Osteoblast (primary cell): ENCODE results near the gene NQO1. TPM values are rescaled to one million over a fixed set of nuclear protein-coding genes. Genes with fewer than 3 reads are reported as not detected.

Experiments used
- DNase-seq: peaks from one replicate; pipeline ENCODE4 v3.0.0; 2011; ENCODE audit warnings: low spot score, mixed read lengths; ENCODE audit not compliant: insufficient read length; ENCODE audit errors: missing footprints
- H2AFZ ChIP-seq: 2 replicates; pipeline ENCODE4 v1.6.0; 2011; ENCODE audit warnings: mild to moderate bottlenecking, low read length
- H3K27ac ChIP-seq: 2 replicates; pipeline ENCODE4 v1.5.1; 2011; ENCODE audit warnings: mild to moderate bottlenecking, low read depth, low read length, moderate library complexity
- H3K27me3 ChIP-seq: 2 replicates; pipeline ENCODE4 v1.6.0; 2012; ENCODE audit warnings: mild to moderate bottlenecking, control low read depth, inconsistent platforms, low read length, moderate library complexity; ENCODE audit not compliant: insufficient read depth
- H3K36me3 ChIP-seq: 2 replicates; pipeline ENCODE4 v1.5.1; 2011; ENCODE audit warnings: mild to moderate bottlenecking, low read length, control low read depth, moderate library complexity; ENCODE audit not compliant: insufficient read depth
- H3K4me1 ChIP-seq: 2 replicates; pipeline ENCODE4 v1.5.1; 2011; ENCODE audit warnings: mild to moderate bottlenecking, low read length, control low read depth, moderate library complexity; ENCODE audit not compliant: insufficient read depth
- H3K4me2 ChIP-seq: 2 replicates; pipeline ENCODE4 v1.6.0; 2011; ENCODE audit warnings: mild to moderate bottlenecking, low read length; ENCODE audit not compliant: insufficient read depth
- H3K4me3 ChIP-seq: fragments of 200-600 bp; sonication (generic); 3 replicates; pipeline ENCODE4 v1.5.1; 2012; ENCODE audit warnings: mild to moderate bottlenecking, low read length, inconsistent platforms; ENCODE audit not compliant: insufficient read depth
- H3K79me2 ChIP-seq: 2 replicates; pipeline ENCODE4 v1.6.0; 2012; ENCODE audit warnings: mild to moderate bottlenecking, low read length, control low read depth, inconsistent platforms; ENCODE audit not compliant: insufficient read depth
- H3K9me3 ChIP-seq: 2 replicates; pipeline ENCODE4 v1.5.1; 2011; ENCODE audit warnings: low read depth, low read length, control low read depth
- H4K20me1 ChIP-seq: 2 replicates; pipeline ENCODE4 v1.6.0; 2012; ENCODE audit warnings: mild to moderate bottlenecking, low read length, control low read depth; ENCODE audit not compliant: insufficient read depth
- CTCF ChIP-seq: IDR thresholded peaks from 2 replicates; pipeline ENCODE4 v1.5.1; 2011; ENCODE audit warnings: mild to moderate bottlenecking, low read depth, low read length, moderate library complexity; ENCODE audit errors: extremely low read depth
- total RNA-seq: library from RNA; depleted of rRNA; stranded (reverse); fragments of >200 nt; gene quantifications from 2 replicates; pipeline ENCODE4 v1.2.3, GENCODE V29; 2012

NQO1 gene
- total RNA-seq, 1 donor = 327 TPM

DNA sequence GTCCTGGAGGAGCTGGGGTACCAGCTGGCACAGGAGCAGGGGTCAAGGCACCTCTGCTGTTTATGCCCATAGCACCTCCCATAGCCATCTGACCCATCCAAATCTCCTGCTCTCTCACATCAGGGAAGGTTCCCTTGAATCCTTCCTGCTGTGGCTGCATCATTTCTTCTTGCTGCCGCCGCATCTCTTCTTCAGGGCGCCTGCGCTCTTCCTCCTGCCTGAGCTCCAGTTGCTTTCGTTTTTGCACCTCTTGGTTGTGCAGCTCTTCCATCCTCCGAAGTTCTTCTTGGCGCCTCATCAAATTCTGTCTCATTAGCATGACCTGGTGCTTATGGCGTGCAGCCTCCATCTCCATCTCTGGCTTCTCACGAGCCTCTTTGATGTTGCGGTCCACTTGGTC, 30.3 kb upstream of the NQO1 start:
- no peak for DNase-seq

DNA sequence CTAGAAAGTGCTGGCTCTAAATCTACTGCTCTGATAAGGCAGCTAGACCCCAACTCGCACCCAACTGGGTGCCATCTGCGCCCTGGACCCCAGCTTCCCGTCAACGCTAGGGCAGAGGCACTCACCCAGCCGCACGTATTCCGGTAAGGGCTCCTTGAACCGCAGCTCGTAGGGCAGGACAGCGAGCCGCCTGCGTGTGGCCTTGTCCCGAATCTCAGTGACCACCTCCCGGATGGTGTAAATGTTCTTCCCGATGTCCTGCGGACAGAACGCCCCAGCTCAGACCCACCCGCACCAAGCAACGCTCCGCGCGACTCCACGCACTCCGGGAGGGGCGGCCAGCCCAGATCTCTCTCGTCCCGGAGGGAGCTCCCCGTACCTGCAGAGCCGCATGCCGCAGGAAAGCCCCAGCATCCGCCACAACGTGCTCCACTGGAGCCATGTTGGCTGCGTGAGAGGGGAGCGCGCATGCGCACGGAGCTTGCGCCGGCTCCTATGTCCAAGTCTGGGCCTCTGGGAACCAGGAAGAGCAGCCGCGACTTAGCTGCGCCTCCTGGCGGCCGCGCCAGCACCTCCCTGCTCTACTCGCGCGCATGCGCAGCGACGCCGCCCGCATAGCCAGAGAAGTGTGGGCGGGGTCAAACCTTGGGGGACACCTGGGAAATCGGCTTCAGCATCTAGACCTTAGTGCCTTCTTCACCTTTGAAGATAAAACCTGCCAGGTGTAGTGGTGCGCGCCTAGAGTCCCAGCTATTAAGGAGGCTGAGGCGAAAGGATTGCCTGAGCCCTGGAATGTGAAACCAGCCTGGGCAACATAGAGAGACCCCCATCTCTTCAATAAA, 28.3 kb upstream of the NQO1 start, which contains the start of gene NOB1:
TSS of gene NOB1 (minus strand) at position 458 of the 842 bp plus-strand sequence. CDS start at position 442, 16 bp downstream.
- DNase-seq = peak; percentile 97
- Histone ChIP-seq H3K4me2 (peak within 1 kb of the TSS; percentile 96), H2AFZ (peak within 1 kb of the TSS; percentile 94), H3K36me3 (peaks cover 25% of the 10 kb centered on the region), H3K4me1 (peaks cover 3% of the 10 kb centered on the region), H3K4me3 (peak within 1 kb of the TSS; percentile 88), H3K27me3 (no peaks in the 10 kb centered on the region), H3K9me3 (no peaks in the 10 kb centered on the region), H3K27ac (peak within 1 kb of the TSS; percentile 82), H4K20me1 (peaks cover 9% of the 10 kb centered on the region), H3K79me2 (peaks cover 44% of the 10 kb centered on the region)
- peak; percentile 98 for TF ChIP-seq CTCF

More for the DNA sequence above, 30.3 kb upstream of the NQO1 start:
- peaks cover 3% of the 10 kb centered on the region for H3K4me1 ChIP-seq
- no peaks in the 10 kb centered on the region for H3K9me3 ChIP-seq
- peaks cover 31% of the 10 kb centered on the region for H3K79me2 ChIP-seq
- TF ChIP-seq CTCF = no peak
- H3K4me3 ChIP-seq = no peak overlapping the region
- peaks cover 8% of the 10 kb centered on the region for H3K36me3 ChIP-seq
- H2AFZ ChIP-seq = no peak overlapping the region
- H3K27me3 ChIP-seq = no peaks in the 10 kb centered on the region
- H4K20me1 ChIP-seq = peaks cover 9% of the 10 kb centered on the region
- H3K27ac ChIP-seq = no peak overlapping the region
- no peak overlapping the region for H3K4me2 ChIP-seq

GRCh38 chr16:69754143-69754468, 27.7 kb upstream of the NQO1 start:
- Histone ChIP-seq H3K36me3 (peaks cover 29% of the 10 kb centered on the region), H3K4me2 (peak overlapping the region; percentile 96), H3K79me2 (peaks cover 44% of the 10 kb centered on the region), H3K9me3 (no peaks in the 10 kb centered on the region), H3K4me3 (peak overlapping the region; percentile 88), H3K27me3 (no peaks in the 10 kb centered on the region), H4K20me1 (peaks cover 9% of the 10 kb centered on the region), H3K4me1 (peaks cover 3% of the 10 kb centered on the region), H2AFZ (peak overlapping the region; percentile 85), H3K27ac (peak overlapping the region; percentile 82)
- no peak for DNase-seq
- no peak for TF ChIP-seq CTCF

GRCh38 chr16:69748694-69749345, 22.5 kb upstream of the NQO1 start:
- TF ChIP-seq CTCF = no peak
- H3K4me1 ChIP-seq = peaks cover 3% of the 10 kb centered on the region
- H3K27me3 ChIP-seq = no peaks in the 10 kb centered on the region
- H3K36me3 ChIP-seq = peaks cover 79% of the 10 kb centered on the region
- no peaks in the 10 kb centered on the region for H3K9me3 ChIP-seq
- peaks cover 59% of the 10 kb centered on the region for H3K79me2 ChIP-seq
- H3K4me3 ChIP-seq = no peak overlapping the region
- H3K27ac ChIP-seq = no peak overlapping the region
- H3K4me2 ChIP-seq = no peak overlapping the region
- peaks cover 16% of the 10 kb centered on the region for H4K20me1 ChIP-seq
- no peak overlapping the region for H2AFZ ChIP-seq
- no peak for DNase-seq
